Neural cell (in vitro differentiated cells): ENCODE results near the gene GTPBP10. TPM values are rescaled to one million over a fixed set of nuclear protein-coding genes. Genes with fewer than 3 reads are reported as not detected.

Source experiments
- H2AFZ ChIP-seq: fragments of 200-600, 300-800 bp; sonication (generic), shearing (Covaris generic); 2 replicates; pipeline ENCODE4 v1.6.0; 2014; ENCODE audit warnings: low read depth, mild to moderate bottlenecking, antibody characterized with exemption, low read length, moderate library complexity
- H3F3A ChIP-seq: fragments of 200-600 bp; shearing (Covaris generic); 2 replicates; pipeline ENCODE4 v1.6.1; 2016; ENCODE audit warnings: mild to moderate bottlenecking, moderate library complexity, mixed read lengths, antibody characterized with exemption, low read length; ENCODE audit not compliant: insufficient read depth, poor library complexity, severe bottlenecking
- H3K27ac ChIP-seq: fragments of 200-600, 300-800 bp; sonication (generic), shearing (Covaris generic); 2 replicates; pipeline ENCODE4 v1.5.1; 2014; ENCODE audit warnings: mild to moderate bottlenecking, low read length, moderate library complexity
- H3K27me3 ChIP-seq: fragments of 300-800, 200-600 bp; sonication (generic), shearing (Covaris generic); 2 replicates; pipeline ENCODE4 v1.6.0; 2014; ENCODE audit warnings: mild to moderate bottlenecking, low read depth, low read length, moderate library complexity; ENCODE audit not compliant: insufficient read depth
- H3K36me3 ChIP-seq: fragments of 300-800, 200-600 bp; sonication (generic), shearing (Covaris generic); 2 replicates; pipeline ENCODE4 v1.5.1; 2014; ENCODE audit warnings: mild to moderate bottlenecking, antibody characterized with exemption, low read length, moderate library complexity; ENCODE audit not compliant: insufficient read depth
- H3K4me2 ChIP-seq: fragments of 300-800, 200-600 bp; sonication (generic), shearing (Covaris generic); 2 replicates; pipeline ENCODE4 v1.6.0; 2014; ENCODE audit warnings: mild to moderate bottlenecking, low read length
- H3K4me3 ChIP-seq: fragments of 300-800, 200-600 bp; sonication (generic), shearing (Covaris generic); 2 replicates; pipeline ENCODE4 v1.5.1; 2014; ENCODE audit warnings: mild to moderate bottlenecking, low read length, moderate library complexity
- H3K79me2 ChIP-seq: fragments of 200-600 bp; shearing (Covaris generic); replicated peaks from 2 replicates; pipeline ENCODE4 v1.6.0; 2014; ENCODE audit warnings: mild to moderate bottlenecking, low read length, moderate library complexity; ENCODE audit not compliant: insufficient read depth
- H3K9ac ChIP-seq: fragments of 300-800, 200-600 bp; sonication (generic), shearing (Covaris generic); 2 replicates; pipeline ENCODE4 v1.6.1; 2016; ENCODE audit warnings: mild to moderate bottlenecking, low read length, mixed read lengths
- H3K9me2 ChIP-seq: fragments of 200-600 bp; shearing (Covaris generic); 2 replicates; pipeline ENCODE4 v1.6.1; 2016; ENCODE audit warnings: mild to moderate bottlenecking, low read length, mixed read lengths; ENCODE audit not compliant: insufficient read depth
- H3K9me3 ChIP-seq: fragments of 200-600, 300-800 bp; sonication (generic), shearing (Covaris generic); 2 replicates; pipeline ENCODE4 v1.6.1; 2016; ENCODE audit warnings: mild to moderate bottlenecking, mixed run types, low read length, moderate library complexity, mixed read lengths
- H4K20me1 ChIP-seq: fragments of 200-600 bp; shearing (Covaris generic); 2 replicates; pipeline ENCODE4 v1.6.1; 2016; ENCODE audit warnings: mild to moderate bottlenecking, mixed run types; ENCODE audit not compliant: insufficient read depth
- EP300 ChIP-seq: fragments of 450-650 bp; conservative IDR thresholded peaks from 2 replicates; pipeline ENCODE4 v1.6.1; 2014; ENCODE audit warnings: antibody characterized with exemption, mild to moderate bottlenecking, moderate library complexity; ENCODE audit not compliant: poor library complexity, severe bottlenecking
- EZH2 ChIP-seq: fragments of 200-600, 300-800 bp; shearing (Covaris generic), sonication (generic); IDR thresholded peaks from 2 replicates; pipeline ENCODE4 v1.6.1; 2014; ENCODE audit warnings: antibody characterized with exemption, low read length, borderline replicate concordance, mild to moderate bottlenecking; ENCODE audit not compliant: insufficient read depth, poor library complexity, severe bottlenecking
- MXI1 ChIP-seq: fragments of 450-650 bp; conservative IDR thresholded peaks from 2 replicates; pipeline ENCODE4 v1.6.1; 2014; ENCODE audit warnings: antibody characterized with exemption, mild to moderate bottlenecking; ENCODE audit not compliant: poor library complexity, severe bottlenecking
- POLR2AphosphoS5 ChIP-seq: IDR thresholded peaks from 2 replicates; pipeline ENCODE4 v1.6.1; 2012
- RAD21 ChIP-seq: fragments of 450-650 bp; conservative IDR thresholded peaks from 2 replicates; pipeline ENCODE4 v1.6.1; 2014; ENCODE audit warnings: antibody characterized with exemption, mild to moderate bottlenecking, moderate library complexity
- SMC3 ChIP-seq: fragments of 450-650 bp; conservative IDR thresholded peaks from 2 replicates; pipeline ENCODE4 v1.6.1; 2014; ENCODE audit warnings: antibody characterized with exemption, mild to moderate bottlenecking, moderate library complexity; ENCODE audit not compliant: poor library complexity
- TAF1 ChIP-seq: IDR thresholded peaks from 2 replicates; pipeline ENCODE4 v1.6.1; 2012; ENCODE audit warnings: low read depth
- polyA plus RNA-seq: library from polyadenylated mRNA; depleted of rRNA; stranded (reverse); fragments of >200 nt; gene quantifications from 2 replicates; pipeline ENCODE4 v1.2.3, GENCODE V29; 2014
- TF ChIP-seq, protein P1 (sequence below): IDR thresholded peaks from 2 replicates; pipeline ENCODE4 v1.6.1; 2012; ENCODE audit warnings: borderline replicate concordance
- TF ChIP-seq, protein P2 (sequence below): fragments of 450-650 bp; IDR thresholded peaks from 2 replicates; pipeline ENCODE4 v1.5.1; 2014; ENCODE audit warnings: antibody characterized with exemption, mild to moderate bottlenecking, moderate library complexity; ENCODE audit not compliant: poor library complexity, severe bottlenecking

The GTPBP10 gene
- polyA plus RNA-seq, 1 donor from 2014 or later: 22.8 TPM

DNA sequence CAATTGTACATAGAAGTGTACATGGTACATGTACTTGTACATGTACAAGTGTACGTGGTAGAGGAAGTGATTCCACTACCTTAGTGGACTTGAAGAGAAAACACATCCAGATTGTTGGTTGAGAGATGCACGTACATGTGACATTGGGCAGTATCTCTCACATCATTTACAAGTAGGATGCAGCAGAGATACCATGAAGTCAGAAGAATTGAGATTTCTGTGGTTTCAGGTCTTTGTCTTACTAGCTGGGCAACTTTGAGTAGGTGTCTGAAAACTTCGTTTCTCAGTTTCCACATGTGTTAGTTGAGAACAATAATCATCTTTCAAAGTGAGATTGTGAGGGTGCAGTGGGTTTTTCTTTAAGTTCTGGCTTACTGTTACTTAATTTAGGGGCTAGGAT, 78.2 kb downstream of the GTPBP10 start:
- H3K27me3 ChIP-seq: no peaks in the 10 kb centered on the region
- no peaks in the 10 kb centered on the region for H3K36me3 ChIP-seq
- H3K9me2 ChIP-seq: no peaks in the 10 kb centered on the region
- no peak overlapping the region for H3K4me3 ChIP-seq
- H4K20me1 ChIP-seq: no peaks in the 10 kb centered on the region
- no peak overlapping the region for H2AFZ ChIP-seq
- no peaks in the 10 kb centered on the region for H3F3A ChIP-seq
- H3K27ac ChIP-seq: no peak overlapping the region
- no peak overlapping the region for H3K9ac ChIP-seq
- TF ChIP-seq TAF1: no peak
- TF ChIP-seq EZH2: no peak
- TF ChIP-seq SMC3: no peak
- TF ChIP-seq POLR2AphosphoS5: no peak
- TF ChIP-seq MXI1: no peak
- TF ChIP-seq EP300: no peak
- TF ChIP-seq, protein P1, sequence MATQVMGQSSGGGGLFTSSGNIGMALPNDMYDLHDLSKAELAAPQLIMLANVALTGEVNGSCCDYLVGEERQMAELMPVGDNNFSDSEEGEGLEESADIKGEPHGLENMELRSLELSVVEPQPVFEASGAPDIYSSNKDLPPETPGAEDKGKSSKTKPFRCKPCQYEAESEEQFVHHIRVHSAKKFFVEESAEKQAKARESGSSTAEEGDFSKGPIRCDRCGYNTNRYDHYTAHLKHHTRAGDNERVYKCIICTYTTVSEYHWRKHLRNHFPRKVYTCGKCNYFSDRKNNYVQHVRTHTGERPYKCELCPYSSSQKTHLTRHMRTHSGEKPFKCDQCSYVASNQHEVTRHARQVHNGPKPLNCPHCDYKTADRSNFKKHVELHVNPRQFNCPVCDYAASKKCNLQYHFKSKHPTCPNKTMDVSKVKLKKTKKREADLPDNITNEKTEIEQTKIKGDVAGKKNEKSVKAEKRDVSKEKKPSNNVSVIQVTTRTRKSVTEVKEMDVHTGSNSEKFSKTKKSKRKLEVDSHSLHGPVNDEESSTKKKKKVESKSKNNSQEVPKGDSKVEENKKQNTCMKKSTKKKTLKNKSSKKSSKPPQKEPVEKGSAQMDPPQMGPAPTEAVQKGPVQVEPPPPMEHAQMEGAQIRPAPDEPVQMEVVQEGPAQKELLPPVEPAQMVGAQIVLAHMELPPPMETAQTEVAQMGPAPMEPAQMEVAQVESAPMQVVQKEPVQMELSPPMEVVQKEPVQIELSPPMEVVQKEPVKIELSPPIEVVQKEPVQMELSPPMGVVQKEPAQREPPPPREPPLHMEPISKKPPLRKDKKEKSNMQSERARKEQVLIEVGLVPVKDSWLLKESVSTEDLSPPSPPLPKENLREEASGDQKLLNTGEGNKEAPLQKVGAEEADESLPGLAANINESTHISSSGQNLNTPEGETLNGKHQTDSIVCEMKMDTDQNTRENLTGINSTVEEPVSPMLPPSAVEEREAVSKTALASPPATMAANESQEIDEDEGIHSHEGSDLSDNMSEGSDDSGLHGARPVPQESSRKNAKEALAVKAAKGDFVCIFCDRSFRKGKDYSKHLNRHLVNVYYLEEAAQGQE: no peak
- no peaks in the 10 kb centered on the region for H3K79me2 ChIP-seq
- H3K4me2 ChIP-seq: no peak overlapping the region
- H3K9me3 ChIP-seq: no peaks in the 10 kb centered on the region

DNA sequence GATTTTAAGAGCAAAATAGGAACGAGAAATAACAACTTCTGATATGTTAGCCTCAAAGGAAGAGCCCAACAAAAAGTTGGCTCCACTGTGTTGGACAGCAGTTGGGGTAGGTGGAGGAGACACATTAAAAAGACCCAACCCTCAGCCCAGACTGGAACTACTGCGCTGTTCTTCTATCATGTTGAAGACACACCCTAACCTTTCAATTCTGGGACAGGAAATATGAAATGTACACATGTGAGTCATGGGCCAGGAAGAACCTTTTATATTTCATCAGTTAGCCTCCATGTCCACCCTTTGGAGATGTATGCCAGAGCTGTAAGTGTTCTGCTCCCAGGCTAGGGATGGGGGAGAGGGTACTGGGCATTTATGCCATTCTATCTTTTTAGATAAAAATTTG, 78.9 kb downstream of the GTPBP10 start:
- Histone ChIP-seq H3K9me3 (no peaks in the 10 kb centered on the region), H3K9ac (no peak overlapping the region), H4K20me1 (no peaks in the 10 kb centered on the region), H3F3A (no peaks in the 10 kb centered on the region), H3K9me2 (no peaks in the 10 kb centered on the region), H3K27me3 (no peaks in the 10 kb centered on the region), H3K36me3 (no peaks in the 10 kb centered on the region), H2AFZ (no peak overlapping the region), H3K27ac (no peak overlapping the region), H3K4me2 (no peak overlapping the region), H3K79me2 (no peaks in the 10 kb centered on the region), H3K4me3 (no peak overlapping the region)
- TF ChIP-seq, protein P2, sequence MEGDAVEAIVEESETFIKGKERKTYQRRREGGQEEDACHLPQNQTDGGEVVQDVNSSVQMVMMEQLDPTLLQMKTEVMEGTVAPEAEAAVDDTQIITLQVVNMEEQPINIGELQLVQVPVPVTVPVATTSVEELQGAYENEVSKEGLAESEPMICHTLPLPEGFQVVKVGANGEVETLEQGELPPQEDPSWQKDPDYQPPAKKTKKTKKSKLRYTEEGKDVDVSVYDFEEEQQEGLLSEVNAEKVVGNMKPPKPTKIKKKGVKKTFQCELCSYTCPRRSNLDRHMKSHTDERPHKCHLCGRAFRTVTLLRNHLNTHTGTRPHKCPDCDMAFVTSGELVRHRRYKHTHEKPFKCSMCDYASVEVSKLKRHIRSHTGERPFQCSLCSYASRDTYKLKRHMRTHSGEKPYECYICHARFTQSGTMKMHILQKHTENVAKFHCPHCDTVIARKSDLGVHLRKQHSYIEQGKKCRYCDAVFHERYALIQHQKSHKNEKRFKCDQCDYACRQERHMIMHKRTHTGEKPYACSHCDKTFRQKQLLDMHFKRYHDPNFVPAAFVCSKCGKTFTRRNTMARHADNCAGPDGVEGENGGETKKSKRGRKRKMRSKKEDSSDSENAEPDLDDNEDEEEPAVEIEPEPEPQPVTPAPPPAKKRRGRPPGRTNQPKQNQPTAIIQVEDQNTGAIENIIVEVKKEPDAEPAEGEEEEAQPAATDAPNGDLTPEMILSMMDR: no peak
- TF ChIP-seq EP300 (no peak), TAF1 (no peak), MXI1 (no peak), SMC3 (no peak), RAD21 (no peak), POLR2AphosphoS5 (no peak), EZH2 (no peak)
- TF ChIP-seq, protein P1: no peak
